Measurements from ENCODE around the gene RNF223. TPM values are rescaled to one million over a fixed set of nuclear protein-coding genes. Genes with fewer than 3 reads are reported as not detected.

RNF223 gene
- total RNA-seq, 1 experiment from 2014 or later: not detected

GRCh38 chr1:1043921-1044320 is 30.2 kb downstream of the RNF223 start:
- Histone ChIP-seq H3K9ac (ENCODE audit: low read length) (no peak overlapping the region), H3K4me3 (ENCODE audit: low read length) (no peak overlapping the region), H3K4me1 (ENCODE audit: low read length) (peaks cover 5% of the 10 kb centered on the region), H3K36me3 (ENCODE audit: insufficient read depth, low read length) (no peaks in the 10 kb centered on the region), H3K9me3 (ENCODE audit: low read length) (no peaks in the 10 kb centered on the region), H3K27me3 (ENCODE audit: low read length) (no peaks in the 10 kb centered on the region), H2AFZ (ENCODE audit: low read length) (no peak overlapping the region), H3K79me2 (ENCODE audit: low read length) (no peaks in the 10 kb centered on the region), H3K9me2 (replicated peaks; ENCODE audit: insufficient read depth, low read length) (no peaks in the 10 kb centered on the region), H3K27ac (ENCODE audit: low read length) (no peak overlapping the region), H4K20me1 (ENCODE audit: insufficient read depth, low read depth, low read length) (peaks cover 11% of the 10 kb centered on the region; the same call in 1 of the 2 replicates), H3K4me2 (ENCODE audit: low read depth, low read length, poor library complexity, severe bottlenecking) (no peak overlapping the region)
- no peak for DNase-seq

- Histone ChIP-seq H4K20me1 (ENCODE audit: insufficient read depth, low read depth, low read length) (peaks cover 15% of the 10 kb centered on the region; the same call in 1 of the 2 replicates), H3K9me3 (ENCODE audit: low read length) (no peaks in the 10 kb centered on the region), H2AFZ (ENCODE audit: low read length) (no peak overlapping the region), H3K9ac (ENCODE audit: low read length) (no peak overlapping the region), H3K9me2 (replicated peaks; ENCODE audit: insufficient read depth, low read length) (no peaks in the 10 kb centered on the region), H3K79me2 (ENCODE audit: low read length) (no peaks in the 10 kb centered on the region), H3K27ac (ENCODE audit: low read length) (no peak overlapping the region), H3K27me3 (ENCODE audit: low read length) (no peaks in the 10 kb centered on the region), H3K4me2 (ENCODE audit: low read depth, low read length, poor library complexity, severe bottlenecking) (no peak overlapping the region), H3K4me3 (ENCODE audit: low read length) (no peak overlapping the region), H3K4me1 (ENCODE audit: low read length) (peaks cover 5% of the 10 kb centered on the region), H3K36me3 (ENCODE audit: insufficient read depth, low read length) (no peaks in the 10 kb centered on the region)
- DNase-seq: no peak
These were observed 30.7 kb downstream of the RNF223 start for GRCh38 chr1:1043411-1043810.

GRCh38 chr1:1042835-1043234 is 31.3 kb downstream of the RNF223 start:
- Histone ChIP-seq H3K9me2 (replicated peaks; ENCODE audit: insufficient read depth, low read length) (no peaks in the 10 kb centered on the region), H2AFZ (ENCODE audit: low read length) (no peak overlapping the region), H4K20me1 (ENCODE audit: insufficient read depth, low read depth, low read length) (peaks cover 20% of the 10 kb centered on the region; the same call in 1 of the 2 replicates), H3K27me3 (ENCODE audit: low read length) (no peaks in the 10 kb centered on the region), H3K79me2 (ENCODE audit: low read length) (no peaks in the 10 kb centered on the region), H3K4me2 (ENCODE audit: low read depth, low read length, poor library complexity, severe bottlenecking) (no peak overlapping the region), H3K4me1 (ENCODE audit: low read length) (peaks cover 5% of the 10 kb centered on the region), H3K9ac (ENCODE audit: low read length) (no peak overlapping the region), H3K9me3 (ENCODE audit: low read length) (no peaks in the 10 kb centered on the region), H3K27ac (ENCODE audit: low read length) (no peak overlapping the region), H3K36me3 (ENCODE audit: insufficient read depth, low read length) (no peaks in the 10 kb centered on the region), H3K4me3 (ENCODE audit: low read length) (no peak overlapping the region)
- DNase-seq: no peak

- no peaks in the 10 kb centered on the region for H3K9me3 ChIP-seq (ENCODE audit: low read length)
- no peak overlapping the region for H3K9ac ChIP-seq (ENCODE audit: low read length)
- H3K79me2 ChIP-seq (ENCODE audit: low read length): no peaks in the 10 kb centered on the region
- H3K27ac ChIP-seq (ENCODE audit: low read length): no peak overlapping the region
- no peak overlapping the region for H3K4me2 ChIP-seq (ENCODE audit: low read depth, low read length, poor library complexity, severe bottlenecking)
- H3K36me3 ChIP-seq (ENCODE audit: insufficient read depth, low read length): no peaks in the 10 kb centered on the region
- H3K4me3 ChIP-seq (ENCODE audit: low read length): no peak overlapping the region
- DNase-seq: no peak
- peaks cover 30% of the 10 kb centered on the region; the same call in 1 of the 2 replicates for H4K20me1 ChIP-seq (ENCODE audit: insufficient read depth, low read depth, low read length)
- H3K9me2 ChIP-seq (replicated peaks; ENCODE audit: insufficient read depth, low read length): no peaks in the 10 kb centered on the region
- peaks cover 5% of the 10 kb centered on the region for H3K4me1 ChIP-seq (ENCODE audit: low read length)
- H3K27me3 ChIP-seq (ENCODE audit: low read length): no peaks in the 10 kb centered on the region
- H2AFZ ChIP-seq (ENCODE audit: low read length): no peak overlapping the region
These were observed 32.2 kb downstream of the RNF223 start for GRCh38 chr1:1041873-1042272.

GRCh38 chr1:1041092-1041523 is 33.0 kb downstream of the RNF223 start:
- no peak for DNase-seq

GRCh38 chr1:1040004-1040991 is 33.8 kb downstream of the RNF223 start:
- Histone ChIP-seq H3K9me3 (ENCODE audit: low read length) (no peaks in the 10 kb centered on the region), H4K20me1 (ENCODE audit: insufficient read depth, low read depth, low read length) (peaks cover 39% of the 10 kb centered on the region; the same call in 1 of the 2 replicates), H3K9me2 (replicated peaks; ENCODE audit: insufficient read depth, low read length) (no peaks in the 10 kb centered on the region), H2AFZ (ENCODE audit: low read length) (no peak overlapping the region), H3K4me3 (ENCODE audit: low read length) (no peak overlapping the region), H3K4me1 (ENCODE audit: low read length) (peaks cover 5% of the 10 kb centered on the region), H3K79me2 (ENCODE audit: low read length) (no peaks in the 10 kb centered on the region), H3K4me2 (ENCODE audit: low read depth, low read length, poor library complexity, severe bottlenecking) (no peak overlapping the region), H3K27me3 (ENCODE audit: low read length) (no peaks in the 10 kb centered on the region), H3K9ac (ENCODE audit: low read length) (no peak overlapping the region), H3K36me3 (ENCODE audit: insufficient read depth, low read length) (no peaks in the 10 kb centered on the region), H3K27ac (ENCODE audit: low read length) (no peak overlapping the region)
- peak; percentile 92 for DNase-seq

More at GRCh38 chr1:1041092-1041523, 33.0 kb downstream of the RNF223 start:
- Histone ChIP-seq H2AFZ (ENCODE audit: low read length) (no peak overlapping the region), H3K4me3 (ENCODE audit: low read length) (no peak overlapping the region), H4K20me1 (ENCODE audit: insufficient read depth, low read depth, low read length) (peaks cover 36% of the 10 kb centered on the region; the same call in 1 of the 2 replicates), H3K9me3 (ENCODE audit: low read length) (no peaks in the 10 kb centered on the region), H3K9ac (ENCODE audit: low read length) (no peak overlapping the region), H3K4me2 (ENCODE audit: low read depth, low read length, poor library complexity, severe bottlenecking) (no peak overlapping the region), H3K9me2 (replicated peaks; ENCODE audit: insufficient read depth, low read length) (no peaks in the 10 kb centered on the region), H3K27me3 (ENCODE audit: low read length) (no peaks in the 10 kb centered on the region), H3K27ac (ENCODE audit: low read length) (no peak overlapping the region), H3K36me3 (ENCODE audit: insufficient read depth, low read length) (no peaks in the 10 kb centered on the region), H3K4me1 (ENCODE audit: low read length) (peaks cover 5% of the 10 kb centered on the region), H3K79me2 (ENCODE audit: low read length) (no peaks in the 10 kb centered on the region)

GRCh38 chr1:1039145-1039910 is 34.8 kb downstream of the RNF223 start:
- H3K79me2 ChIP-seq (ENCODE audit: low read length): no peaks in the 10 kb centered on the region
- no peak overlapping the region for H3K4me2 ChIP-seq (ENCODE audit: low read depth, low read length, poor library complexity, severe bottlenecking)
- peaks cover 5% of the 10 kb centered on the region for H3K4me1 ChIP-seq (ENCODE audit: low read length)
- H3K27ac ChIP-seq (ENCODE audit: low read length): no peak overlapping the region
- no peaks in the 10 kb centered on the region for H3K27me3 ChIP-seq (ENCODE audit: low read length)
- H4K20me1 ChIP-seq (ENCODE audit: insufficient read depth, low read depth, low read length): peaks cover 39% of the 10 kb centered on the region; the same call in 1 of the 2 replicates
- H2AFZ ChIP-seq (ENCODE audit: low read length): no peak overlapping the region
- no peaks in the 10 kb centered on the region for H3K9me2 ChIP-seq (replicated peaks; ENCODE audit: insufficient read depth, low read length)
- H3K4me3 ChIP-seq (ENCODE audit: low read length): no peak overlapping the region
- H3K36me3 ChIP-seq (ENCODE audit: insufficient read depth, low read length): no peaks in the 10 kb centered on the region
- DNase-seq: no peak
- H3K9me3 ChIP-seq (ENCODE audit: low read length): no peaks in the 10 kb centered on the region
- no peak overlapping the region for H3K9ac ChIP-seq (ENCODE audit: low read length)

- Histone ChIP-seq H3K9ac (ENCODE audit: low read length) (no peak overlapping the region), H3K36me3 (ENCODE audit: insufficient read depth, low read length) (no peaks in the 10 kb centered on the region), H3K4me1 (ENCODE audit: low read length) (peaks cover 5% of the 10 kb centered on the region), H3K4me3 (ENCODE audit: low read length) (no peak overlapping the region), H3K9me2 (replicated peaks; ENCODE audit: insufficient read depth, low read length) (no peaks in the 10 kb centered on the region), H3K79me2 (ENCODE audit: low read length) (no peaks in the 10 kb centered on the region), H3K27ac (ENCODE audit: low read length) (no peak overlapping the region), H3K9me3 (ENCODE audit: low read length) (no peaks in the 10 kb centered on the region), H3K27me3 (ENCODE audit: low read length) (no peaks in the 10 kb centered on the region), H4K20me1 (ENCODE audit: insufficient read depth, low read depth, low read length) (peaks cover 39% of the 10 kb centered on the region; the same call in 1 of the 2 replicates), H2AFZ (ENCODE audit: low read length) (no peak overlapping the region), H3K4me2 (ENCODE audit: low read depth, low read length, poor library complexity, severe bottlenecking) (no peak overlapping the region)
- DNase-seq: no peak
These were observed 35.4 kb downstream of the RNF223 start for GRCh38 chr1:1038694-1039093.
